GM18508 (cell line): ENCODE results near the gene MYCBPAP.

Experiments used
- ATAC-seq: cut with Tn5 transposase; IDR thresholded peaks from one replicate; pipeline ENCODE4 v1.9.1; 2021; ENCODE audit warnings: moderate number of reproducible peaks; ENCODE audit not compliant: insufficient read depth, unreplicated experiment

The MYCBPAP gene

DNA sequence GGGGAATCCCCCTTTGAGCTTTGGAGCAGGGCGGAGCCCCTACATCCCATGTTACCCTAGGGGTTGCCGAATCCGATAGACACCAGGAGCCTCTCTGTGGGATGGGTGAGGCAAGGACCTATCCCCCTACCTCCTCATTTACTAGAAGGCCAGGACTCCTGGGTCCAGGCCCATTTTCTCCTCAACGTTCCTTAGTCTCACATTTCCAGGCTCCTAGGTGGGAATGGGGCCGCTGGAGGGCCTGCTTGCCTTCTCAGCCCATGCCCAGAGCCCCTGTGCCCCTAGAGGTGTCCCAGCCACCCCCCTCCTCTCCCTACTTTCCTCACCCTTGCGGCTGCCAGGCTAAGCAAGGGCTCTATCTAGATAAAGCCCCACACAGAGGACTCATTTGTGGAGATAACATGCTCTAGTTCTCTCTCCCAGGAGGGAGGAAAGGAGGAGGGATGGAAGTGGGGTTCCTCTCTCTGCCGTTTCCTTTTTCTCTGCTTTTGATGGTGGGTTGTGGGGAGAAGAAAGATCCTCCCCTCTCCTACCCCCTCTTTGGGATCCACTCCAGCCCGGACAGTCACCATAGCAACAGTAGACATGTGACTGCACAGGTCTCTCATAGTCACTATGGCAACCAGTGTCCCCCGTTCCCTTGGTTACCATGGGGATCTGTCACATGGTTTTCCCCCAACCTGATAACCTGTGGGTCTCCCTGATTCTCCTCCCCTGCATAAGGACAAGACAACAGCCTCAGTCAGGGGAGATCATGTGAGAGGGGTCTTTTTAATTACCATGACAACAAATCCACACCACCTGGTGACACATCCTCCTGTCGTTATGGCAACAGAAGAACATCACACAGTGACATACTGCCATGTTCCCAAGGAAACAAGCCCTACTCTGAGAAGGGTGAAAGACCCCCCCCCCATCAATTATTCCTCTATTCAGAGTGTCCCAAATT is 57.4 kb downstream of the MYCBPAP start:
- no peak for ATAC-seq

DNA sequence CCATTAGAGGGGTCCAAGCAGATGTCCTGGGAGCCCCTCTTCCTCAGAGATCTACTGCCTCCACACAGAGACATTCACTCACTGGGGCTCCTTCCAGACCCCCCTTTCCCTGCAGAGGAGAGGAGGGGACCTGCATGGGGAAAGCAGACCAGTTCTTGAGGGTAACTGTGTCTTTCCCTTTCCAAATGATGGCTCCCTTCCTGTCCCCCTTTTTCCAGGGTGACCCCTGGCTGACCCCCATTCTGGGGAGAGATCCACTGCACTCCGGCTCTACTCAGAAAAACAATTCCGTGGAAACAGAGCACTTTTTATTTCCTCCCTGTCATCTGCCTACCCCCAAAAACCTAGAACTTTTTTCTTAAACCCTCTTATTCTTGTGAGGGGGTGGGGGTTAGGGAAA is 58.6 kb downstream of the MYCBPAP start:
- ATAC-seq: no peak

DNA sequence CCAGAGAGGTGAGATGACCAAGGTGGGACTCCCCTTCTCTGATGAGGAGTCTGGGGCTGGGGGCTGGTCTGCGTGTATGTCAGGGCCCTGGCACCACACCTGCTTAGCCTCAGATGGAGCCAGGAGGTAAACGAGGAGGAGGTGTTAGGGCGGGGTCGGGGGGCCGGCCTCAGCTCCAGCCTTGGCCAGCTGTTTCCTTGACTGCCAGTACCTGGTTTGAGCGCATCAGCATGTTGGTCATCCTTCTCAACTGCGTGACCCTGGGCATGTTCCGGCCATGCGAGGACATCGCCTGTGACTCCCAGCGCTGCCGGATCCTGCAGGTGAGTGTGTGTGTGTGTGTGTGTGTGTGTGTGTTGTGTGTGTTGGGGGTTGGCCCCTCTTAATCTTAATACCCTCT is 60.4 kb downstream of the MYCBPAP start:
- ATAC-seq: no peak

DNA sequence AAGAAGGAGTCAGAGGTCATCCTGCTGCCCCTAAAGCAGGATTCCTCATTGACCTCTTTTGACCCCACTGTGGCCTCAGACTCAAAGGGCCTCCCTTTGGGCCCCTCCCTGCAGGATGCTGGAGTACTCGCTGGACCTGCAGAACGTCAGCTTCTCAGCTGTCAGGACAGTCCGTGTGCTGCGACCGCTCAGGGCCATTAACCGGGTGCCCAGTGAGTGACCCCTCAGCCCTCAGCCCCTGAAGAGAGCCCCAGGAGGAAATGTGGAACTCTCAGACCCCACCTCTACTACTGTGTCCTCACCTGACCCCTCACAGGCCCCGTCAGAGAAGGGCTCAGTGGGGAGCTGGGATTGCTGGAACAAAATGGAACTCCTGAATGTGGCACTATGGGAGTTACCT is 61.4 kb downstream of the MYCBPAP start:
- no peak for ATAC-seq

DNA sequence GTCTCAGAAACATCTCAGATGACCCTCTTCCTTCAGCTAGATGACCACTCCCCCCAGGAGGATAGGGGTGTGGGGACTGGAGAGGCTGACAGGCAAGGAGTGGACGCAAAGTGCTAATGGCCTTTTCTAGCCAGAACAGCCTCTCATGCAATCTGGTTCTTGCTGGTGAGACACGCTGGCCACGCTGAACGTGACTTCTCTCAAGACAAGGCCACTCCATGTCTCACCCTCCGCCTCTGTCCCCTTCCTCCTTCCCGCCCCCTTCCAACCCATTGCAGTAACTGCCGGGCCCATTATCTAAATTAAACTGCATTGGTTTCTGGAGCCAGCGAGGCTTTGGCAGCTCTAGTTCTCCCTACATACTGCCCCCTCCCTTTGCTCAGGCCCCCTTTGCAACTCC is 61.8 kb downstream of the MYCBPAP start:
- ATAC-seq: no peak

DNA sequence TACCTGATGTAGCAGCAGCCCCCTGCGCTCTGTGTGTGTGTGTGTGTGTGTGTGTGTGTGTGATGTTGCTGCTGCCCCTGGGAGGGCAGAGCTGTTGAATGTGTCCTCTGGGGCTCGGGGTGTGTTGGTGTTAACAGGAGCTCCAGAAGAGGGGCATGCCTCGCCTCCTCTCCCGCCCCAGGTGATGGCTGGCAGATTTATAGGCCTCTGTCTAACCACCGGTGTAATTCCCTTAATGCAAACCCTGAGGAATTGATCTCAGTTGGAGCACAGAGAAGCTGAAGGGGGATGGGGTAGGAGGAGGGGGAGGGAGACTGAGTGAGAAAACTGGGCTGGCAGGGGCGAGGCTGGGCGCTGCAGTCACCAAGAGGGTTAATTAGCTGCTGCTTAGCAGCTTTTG is 62.3 kb downstream of the MYCBPAP start:
- ATAC-seq: no peak

DNA sequence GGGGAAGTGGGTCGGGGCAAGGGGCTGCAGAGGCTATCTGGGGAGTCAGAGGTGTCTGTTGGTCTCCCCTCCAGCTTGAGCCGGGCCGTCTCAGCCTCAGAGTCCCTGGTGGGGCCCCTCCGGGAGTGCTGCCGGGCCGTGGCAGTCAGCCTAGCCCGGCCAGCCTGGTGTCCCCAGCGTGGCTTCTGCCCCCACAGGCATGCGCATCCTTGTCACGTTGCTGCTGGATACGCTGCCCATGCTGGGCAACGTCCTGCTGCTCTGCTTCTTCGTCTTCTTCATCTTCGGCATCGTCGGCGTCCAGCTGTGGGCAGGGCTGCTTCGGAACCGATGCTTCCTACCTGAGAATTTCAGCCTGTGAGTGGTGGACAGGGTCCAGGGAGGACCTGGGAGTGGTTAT is 63.4 kb downstream of the MYCBPAP start:
- no peak for ATAC-seq

DNA sequence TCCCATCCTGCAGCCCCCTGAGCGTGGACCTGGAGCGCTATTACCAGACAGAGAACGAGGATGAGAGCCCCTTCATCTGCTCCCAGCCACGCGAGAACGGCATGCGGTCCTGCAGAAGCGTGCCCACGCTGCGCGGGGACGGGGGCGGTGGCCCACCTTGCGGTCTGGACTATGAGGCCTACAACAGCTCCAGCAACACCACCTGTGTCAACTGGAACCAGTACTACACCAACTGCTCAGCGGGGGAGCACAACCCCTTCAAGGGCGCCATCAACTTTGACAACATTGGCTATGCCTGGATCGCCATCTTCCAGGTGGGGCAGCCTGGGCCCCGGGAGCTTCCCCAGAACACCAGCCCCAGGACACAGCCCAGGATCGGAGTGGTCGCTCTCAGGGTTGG is 64.3 kb downstream of the MYCBPAP start:
- ATAC-seq: no peak

DNA sequence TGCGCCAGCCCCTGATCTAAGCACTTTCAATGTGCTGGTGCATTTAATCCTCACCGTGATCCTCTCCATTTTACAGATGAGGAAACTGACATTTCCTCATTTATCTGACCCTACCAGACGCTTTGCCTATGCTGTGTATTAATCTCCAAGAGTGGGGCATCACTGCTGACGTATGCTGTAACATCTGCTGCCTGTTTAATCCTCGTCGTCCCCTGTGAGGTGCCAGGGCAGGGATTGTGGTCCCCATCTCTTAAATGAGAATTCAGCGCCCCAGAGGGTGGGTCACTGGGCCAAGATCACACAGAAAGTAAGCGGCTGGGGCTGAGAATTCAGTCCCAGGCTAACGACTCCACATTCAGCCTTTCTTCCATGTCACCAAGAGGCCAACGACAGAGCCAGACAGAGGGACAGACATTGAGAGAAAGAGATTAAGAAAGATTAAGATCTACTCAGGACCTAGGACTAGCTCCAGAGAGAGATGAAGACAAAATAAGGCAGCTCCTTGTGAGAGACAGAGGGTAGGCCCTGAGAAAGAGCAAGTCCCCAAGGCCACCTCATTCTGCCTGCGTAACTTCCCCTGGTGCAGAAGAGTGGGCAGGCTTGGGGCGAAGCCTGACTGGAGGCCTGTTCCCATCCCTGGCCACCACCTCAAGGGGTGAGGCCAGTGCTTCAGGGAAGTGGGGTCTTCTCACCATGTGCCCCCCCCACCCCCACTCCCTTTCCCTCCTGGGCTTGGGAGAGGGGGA is 65.8 kb downstream of the MYCBPAP start:
- ATAC-seq: no peak

DNA sequence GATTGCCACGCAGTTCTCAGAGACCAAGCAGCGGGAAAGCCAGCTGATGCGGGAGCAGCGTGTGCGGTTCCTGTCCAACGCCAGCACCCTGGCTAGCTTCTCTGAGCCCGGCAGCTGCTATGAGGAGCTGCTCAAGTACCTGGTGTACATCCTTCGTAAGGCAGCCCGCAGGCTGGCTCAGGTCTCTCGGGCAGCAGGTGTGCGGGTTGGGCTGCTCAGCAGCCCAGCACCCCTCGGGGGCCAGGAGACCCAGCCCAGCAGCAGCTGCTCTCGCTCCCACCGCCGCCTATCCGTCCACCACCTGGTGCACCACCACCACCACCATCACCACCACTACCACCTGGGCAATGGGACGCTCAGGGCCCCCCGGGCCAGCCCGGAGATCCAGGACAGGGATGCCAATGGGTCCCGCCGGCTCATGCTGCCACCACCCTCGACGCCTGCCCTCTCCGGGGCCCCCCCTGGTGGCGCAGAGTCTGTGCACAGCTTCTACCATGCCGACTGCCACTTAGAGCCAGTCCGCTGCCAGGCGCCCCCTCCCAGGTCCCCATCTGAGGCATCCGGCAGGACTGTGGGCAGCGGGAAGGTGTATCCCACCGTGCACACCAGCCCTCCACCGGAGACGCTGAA is 67.5 kb downstream of the MYCBPAP start:
- no peak for ATAC-seq

DNA sequence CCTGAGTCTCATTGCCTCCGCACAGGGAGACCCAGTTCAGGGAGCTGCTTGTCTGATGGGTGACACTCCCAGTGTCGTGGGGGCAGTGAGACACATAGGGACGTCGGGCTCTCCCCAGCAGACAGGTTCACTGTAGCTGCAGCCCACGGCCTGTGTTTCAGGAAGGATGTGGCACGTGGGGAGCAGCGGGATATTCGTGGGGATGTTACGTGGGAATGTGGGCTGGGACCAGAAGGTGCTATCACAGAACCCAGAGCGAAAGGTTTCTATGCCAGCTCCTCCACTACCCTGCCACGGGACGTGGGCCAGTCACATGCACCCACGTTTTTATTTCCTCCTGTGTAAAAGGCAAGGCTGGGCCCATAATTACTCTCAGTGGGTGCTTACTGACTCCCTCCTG is 68.6 kb downstream of the MYCBPAP start:
- no peak for ATAC-seq

DNA sequence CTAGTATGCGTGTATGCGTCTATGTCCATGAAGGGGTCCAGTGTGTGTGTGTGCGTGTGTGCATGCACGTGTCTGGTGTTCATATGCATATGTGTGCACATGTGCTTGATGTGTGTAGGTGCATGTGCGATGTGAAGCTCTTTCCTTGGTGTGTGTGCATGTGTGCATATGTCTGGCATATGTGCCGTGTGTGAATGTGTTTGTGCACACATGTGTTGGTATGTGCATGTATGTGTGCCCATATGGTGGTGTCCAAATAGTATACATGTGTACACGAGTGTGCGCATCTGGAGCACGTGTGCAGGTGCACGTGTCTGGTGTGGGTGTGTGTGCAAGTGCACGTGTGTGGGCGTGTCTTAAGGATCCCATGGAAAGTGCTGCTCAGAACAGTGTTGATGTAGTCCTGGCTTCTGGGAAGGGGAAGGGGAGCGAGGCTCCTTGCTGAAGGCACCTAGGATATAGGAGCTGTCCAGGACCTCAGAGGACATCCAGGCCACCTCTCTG is 69.3 kb downstream of the MYCBPAP start:
- ATAC-seq: no peak

DNA sequence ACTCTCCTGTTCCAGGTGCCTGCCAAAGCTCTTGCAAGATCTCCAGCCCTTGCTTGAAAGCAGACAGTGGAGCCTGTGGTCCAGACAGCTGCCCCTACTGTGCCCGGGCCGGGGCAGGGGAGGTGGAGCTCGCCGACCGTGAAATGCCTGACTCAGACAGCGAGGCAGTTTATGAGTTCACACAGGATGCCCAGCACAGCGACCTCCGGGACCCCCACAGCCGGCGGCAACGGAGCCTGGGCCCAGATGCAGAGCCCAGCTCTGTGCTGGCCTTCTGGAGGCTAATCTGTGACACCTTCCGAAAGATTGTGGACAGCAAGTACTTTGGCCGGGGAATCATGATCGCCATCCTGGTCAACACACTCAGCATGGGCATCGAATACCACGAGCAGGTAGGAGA is 69.9 kb downstream of the MYCBPAP start:
- ATAC-seq: no peak

DNA sequence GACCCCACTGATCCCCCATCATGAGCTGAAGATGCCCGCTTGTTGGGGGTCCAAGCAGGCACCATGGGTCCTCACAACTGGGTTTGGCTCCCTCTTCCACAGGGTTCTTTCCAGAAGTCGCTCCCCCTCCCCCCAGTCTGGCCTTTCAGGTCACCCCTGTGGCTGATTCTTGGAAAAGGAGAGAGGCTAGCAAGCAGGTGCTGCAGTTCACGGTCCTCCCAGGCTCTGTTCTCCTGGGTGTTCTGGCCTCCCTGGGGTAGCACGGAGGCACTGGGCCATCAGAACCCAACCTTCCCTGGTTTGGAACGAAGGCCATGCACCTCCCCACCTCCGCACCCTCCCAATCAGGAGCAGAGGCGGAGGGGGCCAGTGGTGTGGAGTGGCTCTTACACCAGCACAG is 71.2 kb downstream of the MYCBPAP start:
- ATAC-seq: no peak

DNA sequence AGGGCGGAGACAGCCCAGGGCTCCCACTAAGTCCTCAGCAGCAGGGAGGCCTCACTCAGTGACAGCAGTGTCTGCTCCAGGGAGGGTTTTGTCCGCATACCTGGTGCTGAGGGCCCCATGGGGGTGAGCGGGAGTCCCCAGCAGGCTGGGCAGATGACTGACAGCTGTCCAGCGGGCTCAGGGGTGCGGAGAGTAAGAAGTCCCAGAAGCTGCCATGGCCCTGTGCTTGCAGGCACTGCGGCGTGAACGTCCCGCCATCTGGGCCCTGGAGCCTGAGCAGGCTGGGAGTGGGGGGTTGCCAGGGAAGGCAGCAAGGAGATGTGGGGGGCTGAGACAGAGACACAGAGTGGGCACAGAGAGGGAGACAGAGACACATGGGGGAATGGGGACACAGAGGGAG is 72.4 kb downstream of the MYCBPAP start:
- no peak for ATAC-seq
